A549 treated with CpdA at 1 μM for 4 hours (cell line): ENCODE data around the gene ZBTB26. TPM values are rescaled to one million over a fixed set of nuclear protein-coding genes. Genes with fewer than 3 reads are reported as not detected.

ENCODE experiments used
- total RNA-seq: library from RNA; stranded (reverse); fragments of 200-300 nt; extraction: Qiagen RNA extraction; gene quantifications from 5 replicates; pipeline ENCODE4 v1.2.3, GENCODE V29; 2022; ENCODE audit warnings: low read depth

Gene ZBTB26, protein sequence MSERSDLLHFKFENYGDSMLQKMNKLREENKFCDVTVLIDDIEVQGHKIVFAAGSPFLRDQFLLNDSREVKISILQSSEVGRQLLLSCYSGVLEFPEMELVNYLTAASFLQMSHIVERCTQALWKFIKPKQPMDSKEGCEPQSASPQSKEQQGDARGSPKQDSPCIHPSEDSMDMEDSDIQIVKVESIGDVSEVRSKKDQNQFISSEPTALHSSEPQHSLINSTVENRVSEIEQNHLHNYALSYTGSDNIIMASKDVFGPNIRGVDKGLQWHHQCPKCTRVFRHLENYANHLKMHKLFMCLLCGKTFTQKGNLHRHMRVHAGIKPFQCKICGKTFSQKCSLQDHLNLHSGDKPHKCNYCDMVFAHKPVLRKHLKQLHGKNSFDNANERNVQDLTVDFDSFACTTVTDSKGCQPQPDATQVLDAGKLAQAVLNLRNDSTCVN
- total RNA-seq = 1.5 to 2.6 TPM (median 2.1 TPM) in 5 replicates

DNA sequence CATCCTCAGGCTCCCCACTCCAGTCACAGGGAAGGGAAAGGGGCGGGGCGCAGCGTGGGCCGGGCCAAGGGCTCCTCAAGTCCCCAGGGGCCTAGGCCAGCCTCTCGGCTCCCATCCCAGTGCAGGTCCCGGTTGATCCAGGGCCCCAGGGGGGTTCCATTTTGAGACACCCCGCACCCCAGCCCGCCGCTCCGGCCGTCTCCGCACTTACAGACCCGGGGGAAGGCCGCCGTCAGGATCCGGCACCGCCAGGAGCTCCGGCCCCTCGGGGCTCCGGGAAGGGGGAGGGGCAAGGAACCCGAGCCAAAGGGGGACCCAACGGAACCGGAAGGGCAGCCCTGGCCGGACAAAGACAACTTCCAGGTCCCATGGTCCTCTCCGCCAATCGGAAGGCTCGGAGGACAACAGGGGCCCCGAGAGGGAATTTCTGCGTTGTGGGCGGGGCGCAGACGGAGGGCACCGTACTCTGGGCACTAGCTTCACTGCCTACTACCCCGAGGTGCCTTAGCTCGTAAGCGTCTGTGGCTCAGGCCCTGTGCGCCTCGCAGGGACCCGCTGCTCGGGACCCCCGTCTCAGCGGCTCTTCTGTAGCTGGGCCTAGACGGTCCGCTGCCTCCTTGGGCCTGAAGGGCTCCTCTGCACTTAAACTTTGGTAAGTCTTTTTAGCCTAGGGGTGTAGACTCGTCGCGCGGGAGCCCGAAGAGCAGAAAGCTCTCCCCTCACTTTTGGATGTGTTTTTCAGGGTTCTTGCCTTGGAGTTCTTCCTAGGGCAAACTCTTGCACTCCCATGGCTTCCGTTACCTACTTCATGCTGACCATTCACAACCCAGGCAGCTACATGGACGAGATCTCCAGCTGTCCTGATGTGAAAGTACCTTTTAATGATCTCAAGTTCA is at the start of gene ZBTB26:
Gene ZBTB26 (minus strand): TSS at position 287 of the 896 bp plus-strand sequence. CDS start 11,578 bp downstream, outside the sequence.

DNA sequence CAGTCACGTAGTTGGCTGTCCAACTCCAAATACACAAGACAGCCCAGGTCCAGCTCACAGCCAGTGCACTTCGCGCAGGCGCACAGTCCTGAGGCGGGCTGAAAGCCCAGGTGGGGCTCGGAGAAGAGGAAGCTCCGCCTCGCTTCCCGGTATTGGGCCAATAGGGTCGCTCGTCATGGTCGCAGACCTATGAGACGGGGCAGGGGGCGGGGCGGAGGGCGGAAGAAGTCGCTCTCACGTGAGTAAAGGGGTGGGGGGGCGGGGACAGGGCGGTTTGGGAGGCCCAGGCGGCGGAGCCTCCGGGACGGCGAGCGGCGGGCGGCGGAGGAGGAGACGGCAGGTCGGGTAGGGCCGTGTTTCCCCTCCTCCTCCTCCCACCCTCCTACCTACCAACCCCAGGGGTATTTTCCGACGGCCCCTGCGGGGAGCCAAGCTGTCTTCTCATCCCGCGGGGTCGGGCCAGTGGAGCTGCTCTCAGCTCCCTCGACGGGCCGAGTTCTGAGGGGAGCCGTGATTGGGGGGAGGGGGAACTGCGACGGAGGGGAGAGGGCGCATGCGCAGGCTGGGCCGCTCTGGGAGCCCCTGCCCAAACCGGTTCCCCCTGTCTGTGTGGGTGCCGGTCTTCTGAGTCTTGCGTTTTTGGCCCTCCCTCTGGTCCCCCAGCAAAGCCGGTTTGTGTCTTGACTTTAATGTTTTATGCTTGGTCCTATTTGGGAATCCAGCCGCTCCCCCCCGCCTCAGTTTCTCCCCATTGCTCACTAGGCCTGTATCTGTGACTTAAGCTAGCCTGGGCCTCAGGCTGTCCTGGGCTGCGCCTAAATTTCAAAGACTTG is 9.7 kb upstream of the ZBTB26 start, which contains the start of gene RABGAP1:
Gene RABGAP1 (plus strand): TSS at position 272 of the 833 bp plus-strand sequence. CDS start 16,040 bp downstream, outside the sequence.

DNA sequence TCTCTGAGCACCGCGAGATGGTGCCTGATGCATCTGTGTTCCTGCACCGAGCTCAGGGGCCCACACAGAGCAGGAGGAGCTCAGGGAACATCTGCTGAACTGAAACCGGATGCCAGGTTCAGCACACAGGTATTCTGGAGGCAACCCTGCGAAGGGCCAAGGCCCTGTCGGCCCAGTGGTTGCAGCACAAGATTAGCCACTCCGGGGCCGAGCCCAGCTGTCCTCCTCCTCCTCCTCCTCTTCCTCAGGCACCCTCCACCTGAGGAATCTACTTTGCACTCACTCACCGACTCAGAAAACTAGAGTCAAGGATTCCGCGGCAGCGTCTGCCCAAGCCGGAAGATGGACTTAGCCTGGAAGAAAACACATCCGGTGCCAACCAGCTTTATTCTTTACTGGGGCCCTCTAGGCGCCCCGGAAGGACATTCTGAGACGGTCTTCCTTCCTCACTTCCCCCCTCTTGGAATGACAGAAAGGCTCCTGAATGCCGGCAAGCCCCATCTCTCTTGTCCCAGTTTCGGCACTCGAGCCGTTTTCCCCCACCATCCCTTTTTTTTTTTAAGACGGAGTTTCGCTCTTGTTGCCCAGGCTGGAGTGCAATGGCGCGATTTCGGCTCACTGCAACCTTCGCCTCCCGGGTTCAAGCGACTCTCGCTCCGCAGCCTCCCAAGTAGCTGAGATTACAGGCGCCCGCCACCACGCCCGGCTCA is 18.2 kb downstream of the ZBTB26 start, which contains the start of gene ZBTB6:
Gene ZBTB6 (minus strand): TSS at position 360 of the 710 bp plus-strand sequence. CDS start 1,251 bp downstream, outside the sequence.

DNA sequence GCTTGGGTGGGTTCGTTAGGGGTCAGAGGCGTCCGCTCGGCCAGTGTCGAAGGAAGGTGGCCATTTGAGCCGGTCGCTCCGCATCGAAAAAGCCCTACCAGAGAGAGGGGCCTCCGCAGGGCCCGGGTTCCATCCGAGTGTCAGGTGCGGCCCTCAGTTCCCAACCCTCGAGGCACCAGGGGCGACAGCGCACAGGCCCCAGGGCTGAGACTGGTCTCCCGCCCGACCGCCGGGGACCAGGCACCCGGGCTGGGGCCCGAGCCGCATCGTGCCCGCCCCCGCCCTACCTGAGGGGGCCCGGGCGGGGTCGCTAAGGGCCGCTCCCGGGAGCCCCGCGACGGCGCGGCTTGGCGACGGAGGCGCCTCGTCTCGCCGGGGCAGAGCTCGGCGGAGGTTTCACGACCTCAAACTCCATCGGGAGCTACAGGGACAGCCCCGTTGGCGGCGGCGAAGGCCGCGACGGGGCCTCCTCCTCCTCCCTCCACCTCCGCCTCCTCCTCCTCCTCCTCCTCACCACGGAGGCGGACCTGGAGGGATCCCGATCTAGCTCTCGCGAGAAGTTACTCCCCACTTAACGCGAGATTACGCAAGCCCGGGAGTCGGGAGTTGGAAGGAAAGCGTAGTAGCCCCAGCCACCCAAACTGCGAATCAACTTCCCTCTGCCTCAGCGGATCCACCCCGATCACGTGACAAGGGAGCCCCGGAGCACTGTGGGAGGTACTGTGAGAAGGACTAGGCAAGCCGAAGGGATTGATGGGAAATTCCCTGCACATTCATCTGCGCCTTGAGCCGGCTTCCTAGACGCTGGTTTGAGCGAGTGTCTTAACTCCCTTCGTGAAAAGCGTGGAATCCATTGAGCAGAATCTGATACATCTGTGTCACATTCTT is 26.2 kb downstream of the ZBTB26 start, which contains the start of gene RC3H2:
Gene RC3H2 (minus strand): TSS at position 537 of the 888 bp plus-strand sequence. CDS start 7,850 bp downstream, outside the sequence.

Other genes starting within 250 kb of the ZBTB26 start
- gene OR1L4, start 207.5 kb downstream of the ZBTB26 start, total RNA-seq = not detected in 5 replicates
- gene OR1L6, start 189.2 kb downstream of the ZBTB26 start, total RNA-seq = not detected in 5 replicates
- not detected in 5 replicates for gene OR5C1, start 142.6 kb downstream of the ZBTB26 start, total RNA-seq
- not detected in 5 replicates for gene OR1K1, start 131.4 kb downstream of the ZBTB26 start, total RNA-seq
- gene PDCL, start 102.9 kb downstream of the ZBTB26 start, total RNA-seq = 18.4 to 21.3 TPM (median 18.7 TPM) in 5 replicates
- 13.9 to 23.4 TPM (median 20.3 TPM) in 5 replicates for gene RC3H2, start 26.2 kb downstream of the ZBTB26 start, total RNA-seq
- gene ZBTB6, start 18.2 kb downstream of the ZBTB26 start, total RNA-seq = 4.7 to 6.1 TPM (median 5.7 TPM) in 5 replicates
- 13.4 to 18.1 TPM (median 14.6 TPM) in 5 replicates for gene RABGAP1, start 9.5 kb upstream of the ZBTB26 start, total RNA-seq
- gene GPR21, start 102.2 kb upstream of the ZBTB26 start, total RNA-seq = not detected in 5 replicates